Stromal cell of bone marrow (primary cell): ENCODE measurements around the gene NEURL2.
A peak's percentile ranks its signal among the peaks of the same experiment; 100 is the strongest.
"Not testable (repeated sequence)": the region's sequence is repeated elsewhere in the genome, so short reads cannot be mapped to it uniquely, and the experiment has no call there.

Source experiments
- DNase-seq: peaks from one replicate; pipeline ENCODE4 v3.0.0-alpha.2; 2012; ENCODE audit warnings: low read depth

Gene NEURL2, protein sequence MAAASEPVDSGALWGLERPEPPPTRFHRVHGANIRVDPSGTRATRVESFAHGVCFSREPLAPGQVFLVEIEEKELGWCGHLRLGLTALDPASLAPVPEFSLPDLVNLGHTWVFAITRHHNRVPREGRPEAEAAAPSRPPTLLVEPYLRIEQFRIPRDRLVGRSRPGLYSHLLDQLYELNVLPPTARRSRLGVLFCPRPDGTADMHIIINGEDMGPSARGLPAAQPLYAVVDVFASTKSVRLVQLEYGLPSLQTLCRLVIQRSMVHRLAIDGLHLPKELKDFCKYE

DNA sequence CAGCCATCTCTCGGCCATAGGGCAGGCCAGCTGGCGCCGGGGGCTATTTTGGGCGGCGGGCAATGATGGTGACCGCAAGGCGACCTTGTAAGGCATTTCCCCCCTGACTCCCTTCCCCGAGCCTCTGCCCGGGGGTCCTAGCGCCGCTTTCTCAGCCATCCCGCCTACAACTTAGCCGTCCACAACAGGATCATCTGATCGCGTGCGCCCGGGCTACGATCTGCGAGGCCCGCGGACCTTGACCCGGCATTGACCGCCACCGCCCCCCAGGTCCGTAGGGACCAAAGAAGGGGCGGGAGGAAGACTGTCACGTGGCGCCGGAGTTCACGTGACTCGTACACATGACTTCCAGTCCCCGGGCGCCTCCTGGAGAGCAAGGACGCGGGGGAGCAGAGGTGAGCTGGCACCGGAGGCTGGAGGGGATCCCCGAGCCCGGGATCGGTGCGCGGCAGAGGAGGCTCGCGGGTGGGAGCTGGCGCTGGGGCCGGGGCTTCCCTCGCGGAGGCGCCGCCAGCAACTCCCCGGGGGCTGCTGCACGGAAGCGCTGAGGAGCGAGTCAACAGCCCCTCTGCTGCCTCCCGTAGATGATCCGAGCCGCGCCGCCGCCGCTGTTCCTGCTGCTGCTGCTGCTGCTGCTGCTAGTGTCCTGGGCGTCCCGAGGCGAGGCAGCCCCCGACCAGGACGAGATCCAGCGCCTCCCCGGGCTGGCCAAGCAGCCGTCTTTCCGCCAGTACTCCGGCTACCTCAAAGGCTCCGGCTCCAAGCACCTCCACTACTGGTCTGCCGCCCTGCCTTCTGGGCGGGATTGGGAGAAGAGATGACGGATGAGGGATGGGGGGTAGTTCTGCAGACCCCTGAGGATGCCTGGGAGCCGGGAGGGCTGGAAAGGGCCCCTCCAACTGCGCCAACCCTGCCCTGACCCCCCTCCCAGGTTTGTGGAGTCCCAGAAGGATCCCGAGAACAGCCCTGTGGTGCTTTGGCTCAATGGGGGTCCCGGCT, at the start of gene NEURL2, which contains the start of gene CTSA:
TSS of gene NEURL2 (minus strand) at position 224 of the 999 bp plus-strand sequence. CDS start at position 7, 217 bp downstream.
TSS of gene CTSA (plus strand) at position 351 of the 999 bp plus-strand sequence. CDS start at position 585, 234 bp downstream.
- peak; percentile 84 for DNase-seq

DNA sequence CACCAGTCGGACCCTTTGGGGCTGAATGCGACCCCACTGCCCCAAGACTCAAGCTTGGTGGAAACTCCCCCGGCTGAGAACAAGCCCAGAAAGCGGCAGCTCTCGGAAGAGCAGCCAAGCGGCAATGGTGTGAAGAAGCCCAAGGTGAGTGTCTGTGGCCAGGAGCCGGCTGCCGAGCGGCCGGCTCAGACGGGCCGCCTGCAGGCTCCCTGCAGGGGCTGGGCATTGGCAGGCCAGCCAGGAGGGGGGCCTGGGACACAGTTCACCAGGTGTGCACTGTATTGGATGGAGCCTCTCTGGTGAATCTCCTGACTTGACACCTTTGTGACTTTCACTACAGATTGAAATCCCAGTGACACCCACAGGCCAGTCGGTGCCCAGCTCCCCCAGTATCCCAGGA, 49.5 kb upstream of the NEURL2 start:
- no peak for DNase-seq

DNA sequence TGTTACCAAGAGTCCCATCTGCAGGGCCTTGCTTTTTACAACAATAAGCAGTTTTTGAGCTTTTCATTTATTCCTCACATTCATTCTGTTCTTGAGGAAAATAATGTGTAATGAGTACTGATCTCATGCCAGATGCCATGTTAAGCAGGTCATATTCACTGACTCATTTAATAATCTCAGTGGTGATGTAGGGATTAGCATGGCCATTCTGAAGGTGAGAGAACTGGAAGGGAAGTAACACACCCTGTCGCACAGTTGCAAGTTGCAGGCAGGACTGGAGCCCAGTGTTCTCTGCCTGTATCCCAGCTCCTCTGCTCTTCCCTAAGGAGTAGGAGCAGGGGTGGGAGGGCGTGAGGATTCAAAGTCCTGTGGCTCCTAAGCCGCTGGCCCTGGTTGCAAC, 49.0 kb upstream of the NEURL2 start:
- no peak for DNase-seq

DNA sequence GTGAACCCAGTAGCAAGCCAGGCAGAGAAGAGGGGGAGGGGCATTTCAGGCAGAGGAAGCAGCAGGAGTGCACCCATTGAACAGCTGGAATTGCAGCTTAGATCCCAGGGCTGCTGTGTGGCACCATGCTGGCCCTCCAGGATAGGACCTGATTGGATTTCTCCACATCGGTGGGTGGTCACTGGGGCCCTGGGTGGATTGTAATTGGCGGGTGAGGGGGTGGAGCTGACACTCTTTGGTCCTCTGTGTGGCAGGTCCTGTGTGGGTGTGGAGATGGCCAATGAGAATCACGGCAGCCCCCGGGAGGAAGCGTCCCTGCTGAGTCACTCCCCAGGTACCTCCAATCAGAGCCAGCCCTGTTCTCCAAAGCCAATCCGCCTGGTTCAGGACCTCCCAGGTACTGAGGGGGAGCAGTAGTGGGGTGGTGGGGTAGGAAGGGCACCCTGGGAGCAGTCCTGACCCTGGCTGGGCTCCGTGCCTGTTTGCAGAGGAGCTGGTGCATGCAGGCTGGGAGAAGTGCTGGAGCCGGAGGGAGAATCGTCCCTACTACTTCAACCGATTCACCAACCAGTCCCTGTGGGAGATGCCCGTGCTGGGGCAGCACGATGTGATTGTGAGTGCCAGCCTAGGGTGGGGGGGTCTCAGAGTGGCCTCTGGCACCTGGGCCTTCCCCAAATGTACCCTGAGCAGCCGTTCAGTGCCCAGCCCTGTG, 47.9 kb upstream of the NEURL2 start:
- DNase-seq, result no peak

DNA sequence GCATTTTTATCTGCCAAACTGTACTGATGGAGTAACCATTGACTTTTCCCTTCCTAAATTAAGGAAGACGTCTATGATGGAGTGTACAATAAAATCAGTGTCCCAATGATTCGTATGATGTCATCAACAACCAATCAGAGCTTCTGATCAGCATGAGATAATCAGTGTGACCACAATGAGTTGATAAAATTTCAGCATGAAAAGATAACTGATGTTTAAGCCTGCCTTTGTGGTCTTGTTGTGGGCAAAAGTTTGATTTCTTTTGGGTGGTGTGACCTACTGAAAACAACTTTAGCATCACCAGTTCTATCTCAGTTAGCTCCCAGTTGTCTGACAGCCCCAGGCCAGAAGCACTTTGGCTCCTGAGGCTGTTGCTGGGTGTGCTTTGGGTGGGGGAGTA, 46.8 kb upstream of the NEURL2 start:
- no peak for DNase-seq

DNA sequence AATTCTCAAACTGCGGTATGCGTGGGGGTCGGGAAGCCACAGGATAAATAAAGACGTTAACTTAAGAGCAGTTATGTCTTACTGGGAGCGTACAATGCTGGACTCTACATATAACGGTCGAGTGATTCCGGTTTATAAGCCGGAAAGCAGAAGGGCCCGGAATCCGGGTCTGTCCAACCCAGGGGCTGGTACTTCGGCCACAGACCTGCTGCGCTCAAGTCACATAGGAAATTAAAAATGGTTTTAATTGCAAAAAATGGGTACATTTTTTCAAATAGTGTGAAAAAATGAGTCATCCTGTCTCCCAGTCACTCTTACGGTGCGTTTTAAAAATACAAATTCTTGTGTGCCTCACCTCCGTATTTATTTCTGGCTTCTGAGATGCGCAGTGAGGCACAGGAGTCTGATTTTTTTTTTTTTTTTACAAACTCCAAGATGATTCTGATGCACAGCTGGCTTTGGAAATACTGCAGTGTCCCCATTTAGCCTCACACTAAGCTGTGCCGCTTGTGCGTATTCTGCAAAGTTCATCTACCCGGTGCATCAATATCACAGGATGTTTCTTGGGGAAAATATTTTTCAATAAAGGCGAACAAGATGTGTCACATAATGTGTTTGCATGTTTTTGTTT, 44.5 kb upstream of the NEURL2 start:
- no peak for DNase-seq

DNA sequence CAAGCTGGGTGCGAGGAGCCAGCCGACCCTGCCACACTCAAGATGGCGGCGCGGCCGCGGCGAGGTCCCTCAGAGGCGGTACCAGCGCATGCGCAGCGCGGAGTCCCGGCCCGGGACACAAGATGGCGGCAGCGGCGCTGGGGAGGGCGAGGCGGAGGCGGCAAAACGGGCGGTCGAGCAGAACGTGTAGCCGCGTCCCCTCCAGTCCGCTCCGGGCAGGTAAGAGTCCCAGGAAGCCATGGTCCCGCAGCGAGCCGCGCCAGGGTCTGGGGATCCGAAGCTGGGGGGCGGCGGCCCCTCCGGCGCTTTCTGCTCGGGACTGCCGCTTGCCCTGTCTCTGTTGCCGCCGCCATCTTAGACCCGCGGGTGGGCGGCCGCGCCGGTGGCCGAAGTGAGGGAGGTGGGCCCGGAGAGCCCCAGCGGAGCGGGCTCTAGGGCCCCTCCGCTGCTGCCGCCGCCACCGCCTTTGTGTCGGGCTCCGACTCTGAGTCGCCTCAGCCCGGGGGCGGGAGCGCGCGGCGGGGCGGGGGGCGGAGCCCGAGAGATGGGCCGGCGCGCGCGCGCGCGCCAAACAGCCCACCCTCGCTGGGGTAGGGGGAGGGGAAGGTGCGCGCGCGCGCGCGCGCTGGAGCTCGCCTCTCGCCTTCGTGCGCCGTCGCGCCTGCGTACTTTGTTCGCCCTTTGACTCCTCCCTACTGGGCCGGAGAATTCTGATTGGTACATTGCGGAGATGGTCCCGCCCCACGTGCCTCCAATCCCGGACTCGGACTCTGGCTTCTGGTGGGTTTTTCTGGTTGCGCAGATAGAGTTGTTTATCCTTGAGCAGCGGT, 43.8 kb upstream of the NEURL2 start, which contains the start of gene PCIF1:
TSS of gene PCIF1 (plus strand) at position 98 of the 830 bp plus-strand sequence. CDS start 4,317 bp downstream, outside the sequence.
- peak; percentile 94 for DNase-seq

DNA sequence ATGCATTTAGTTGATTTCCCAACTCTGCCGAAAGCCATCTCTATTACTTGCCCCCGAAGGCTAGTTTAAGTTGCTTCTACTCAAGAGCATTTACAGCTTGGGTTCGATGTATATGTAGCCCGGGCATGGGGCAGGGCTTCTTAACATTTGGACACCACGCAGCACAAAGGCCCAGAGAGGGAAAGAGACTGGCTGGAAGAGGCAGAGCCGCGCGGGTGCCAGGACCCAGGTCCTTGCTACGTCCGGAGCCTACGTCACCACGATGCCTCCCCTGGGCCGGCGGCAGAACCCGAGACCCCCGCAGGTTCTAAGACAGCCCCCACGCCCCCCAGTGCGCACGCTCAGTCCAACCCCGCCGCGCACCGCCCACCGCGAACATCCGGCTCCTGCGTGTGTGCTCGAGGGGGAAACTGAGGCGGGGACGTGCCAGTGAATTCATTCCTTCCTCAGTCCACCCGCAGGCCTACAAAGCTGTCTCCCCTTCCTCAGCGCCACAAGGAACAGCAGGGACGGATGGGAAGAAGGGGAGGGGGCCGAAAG, 43.1 kb upstream of the NEURL2 start:
- no peak for DNase-seq

DNA sequence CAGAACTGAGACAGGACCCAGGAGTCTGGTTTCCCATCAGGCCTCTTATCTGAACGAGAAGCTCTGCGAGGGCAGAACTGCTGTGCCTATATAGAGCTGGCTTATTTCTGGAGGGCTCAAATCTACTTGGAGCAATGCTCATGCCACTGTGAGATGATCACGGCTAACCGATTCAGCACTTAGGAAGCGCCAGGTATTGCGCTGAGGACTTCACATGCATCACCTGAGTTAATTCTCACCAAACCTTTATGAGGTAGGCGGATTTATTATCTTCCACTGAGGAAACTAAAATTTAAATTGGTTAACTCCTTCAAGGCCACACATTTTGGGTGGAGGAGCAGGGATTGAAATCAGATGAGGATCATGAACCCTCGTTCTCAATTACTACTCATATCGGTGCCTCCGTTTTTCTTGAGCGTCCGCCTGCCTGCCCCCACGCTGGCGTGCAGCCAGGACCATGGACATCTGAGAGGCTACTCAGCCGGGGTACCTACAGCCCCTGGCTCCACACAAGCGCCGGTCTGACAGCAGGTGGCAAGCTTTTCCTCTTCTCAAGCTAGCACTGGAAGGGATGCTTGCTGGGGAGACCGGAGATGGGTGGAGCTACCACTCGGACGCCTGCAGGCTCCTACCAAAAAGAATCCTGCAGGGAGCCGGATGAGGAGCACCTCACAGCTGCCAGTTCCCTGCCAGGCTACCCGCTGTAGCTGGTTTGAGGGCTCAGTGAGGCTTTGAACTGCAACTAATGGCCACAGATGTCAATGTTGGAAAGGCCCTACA, 42.4 kb upstream of the NEURL2 start:
- peak; percentile 55 for DNase-seq

DNA sequence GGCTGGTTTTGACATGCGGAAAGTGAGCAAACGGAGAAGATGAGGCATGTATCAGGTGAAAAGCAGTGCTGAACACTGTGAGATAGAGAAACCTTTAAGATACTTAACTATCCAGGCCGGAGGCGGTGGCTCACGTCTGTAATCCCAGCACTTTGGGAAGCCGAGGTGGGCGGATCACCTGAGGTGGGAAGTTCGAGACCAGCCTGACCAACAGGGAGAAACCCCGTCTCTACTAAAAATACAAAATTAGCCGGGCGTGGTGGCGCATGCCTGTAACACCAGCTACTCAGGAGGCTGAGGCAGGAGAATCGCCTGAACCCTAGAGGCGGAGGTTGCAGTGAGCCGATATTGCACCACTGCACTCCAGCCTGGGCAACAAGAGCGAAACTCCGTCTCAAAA, 40.7 kb upstream of the NEURL2 start:
- not testable (repeated sequence) for DNase-seq

DNA sequence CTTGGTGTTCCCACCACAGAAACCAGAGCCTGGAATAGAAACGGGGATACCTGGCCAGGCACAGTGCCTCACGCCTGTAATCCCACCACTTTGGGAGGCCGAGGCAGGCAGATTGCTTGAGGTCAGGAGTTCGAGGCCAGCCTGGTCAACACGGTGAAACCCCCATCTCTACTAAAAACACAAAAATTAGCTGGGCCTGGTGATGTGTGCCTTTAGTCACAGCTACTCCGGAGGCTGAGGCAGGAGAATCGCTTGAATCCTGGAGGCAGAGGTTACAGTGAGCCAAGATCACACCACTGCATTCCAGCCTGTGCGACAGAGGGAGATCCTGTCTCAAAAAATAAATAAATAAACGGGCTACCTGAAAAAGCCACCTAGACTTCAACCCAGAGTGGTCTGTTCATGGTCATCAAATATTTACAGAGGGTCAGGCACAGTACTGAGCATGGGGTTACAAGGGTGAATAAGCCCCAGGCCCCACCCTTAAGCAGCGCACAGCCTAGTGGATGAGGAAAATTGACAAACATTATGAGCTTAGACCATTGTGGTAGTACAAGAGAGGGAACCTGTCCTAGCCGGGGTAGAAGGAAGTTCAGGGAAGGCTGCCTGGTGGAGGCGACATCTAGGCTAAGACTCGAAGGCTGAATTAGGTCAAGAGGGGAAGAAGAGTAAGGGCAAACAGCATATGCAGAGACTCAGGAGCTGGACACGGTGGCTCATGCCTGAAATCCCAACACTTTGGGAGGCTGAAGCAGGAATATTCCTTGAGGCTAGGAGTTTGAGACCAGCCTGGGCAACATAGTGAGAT, 36.3 kb upstream of the NEURL2 start:
- DNase-seq, result no peak

DNA sequence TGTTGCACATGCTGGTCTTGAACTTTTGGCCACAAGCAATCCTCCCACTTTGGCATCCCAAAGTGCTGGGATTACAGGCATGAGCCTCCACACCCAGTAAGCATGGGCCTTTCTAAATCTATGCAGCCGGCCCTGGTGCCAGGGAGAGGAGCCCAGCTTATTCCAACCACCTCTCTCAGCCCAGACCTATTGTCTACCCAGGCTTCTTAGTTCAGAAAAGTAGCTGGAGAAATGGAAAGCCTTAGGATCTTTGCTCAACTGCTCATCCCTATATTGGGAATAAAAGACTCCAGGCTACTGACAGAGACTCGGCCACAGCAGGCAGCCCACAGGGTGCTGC, 35.7 kb upstream of the NEURL2 start:
- DNase-seq, result no peak

DNA sequence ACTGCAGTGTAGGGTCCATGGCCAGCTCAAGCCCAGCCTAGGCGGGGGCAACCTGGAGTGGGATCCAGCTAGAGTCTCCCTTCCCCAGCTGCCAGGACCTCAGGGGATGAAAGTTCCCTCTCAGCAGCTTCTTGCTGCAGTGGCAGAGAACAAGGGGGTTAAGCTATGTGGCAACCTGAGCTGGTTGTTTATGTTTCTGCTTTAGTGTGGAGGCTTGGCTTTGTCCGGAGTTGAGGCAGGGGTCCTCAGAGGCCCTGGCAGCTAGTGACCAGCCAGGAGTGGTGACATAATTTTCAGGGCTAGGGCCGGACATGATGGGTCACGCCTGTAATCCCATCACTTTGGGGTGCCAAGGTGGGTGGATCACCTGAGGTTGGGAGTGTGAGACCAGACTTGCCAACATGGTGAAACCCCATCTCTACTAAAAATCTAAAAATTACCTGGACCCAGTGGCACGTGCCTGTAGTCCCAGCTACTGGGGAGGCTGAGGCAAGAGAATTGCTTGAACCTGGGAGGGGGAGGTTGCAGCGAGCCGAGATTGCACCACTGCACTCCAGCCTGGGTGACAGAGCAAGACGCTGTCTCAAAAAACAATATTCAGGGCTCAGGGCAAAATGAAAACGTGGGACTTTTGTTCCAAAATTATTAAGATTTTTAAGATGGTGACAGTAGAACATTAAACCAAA, 35.0 kb upstream of the NEURL2 start:
- DNase-seq, result no peak

DNA sequence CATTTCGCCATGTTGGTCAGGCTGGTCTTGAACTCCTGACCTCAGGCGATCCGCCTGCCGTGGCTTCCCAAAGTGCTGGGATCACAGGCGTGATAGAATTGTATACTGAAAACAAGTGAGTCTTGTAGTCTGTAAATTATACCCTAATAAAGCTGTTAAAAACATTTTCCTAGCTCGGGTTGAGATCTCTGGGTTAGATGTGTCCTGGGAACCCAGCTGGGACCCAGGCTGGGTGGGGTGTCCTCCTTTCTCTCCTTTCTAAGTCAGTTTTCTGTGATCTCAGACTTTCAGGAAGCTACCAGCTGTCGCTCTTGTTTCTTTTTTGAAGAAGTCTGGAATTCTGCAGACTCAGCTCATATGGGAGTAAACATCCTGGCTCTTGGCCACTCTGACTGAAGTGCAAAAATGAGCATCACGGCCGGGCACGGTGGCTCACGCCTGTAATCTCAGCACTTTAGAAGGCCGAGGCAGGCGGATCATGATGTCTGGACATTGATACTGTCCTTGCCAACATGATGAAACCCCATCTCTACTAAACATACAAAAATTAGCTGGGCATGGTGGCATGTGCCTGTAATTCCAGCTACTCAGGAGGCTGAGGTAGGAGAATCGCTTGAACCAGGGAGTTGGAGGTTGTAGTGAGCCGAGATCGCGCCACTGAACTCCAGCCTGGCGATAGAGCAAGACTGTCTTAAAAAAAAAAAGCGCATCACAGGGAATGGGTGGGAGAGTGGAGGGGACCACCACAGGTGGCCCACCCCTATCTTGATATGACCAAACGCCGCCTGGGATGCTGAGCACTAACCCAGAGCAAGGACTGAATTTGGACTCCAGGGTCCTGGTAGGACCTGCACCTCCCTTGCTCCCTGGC, 33.6 kb upstream of the NEURL2 start:
- peak; percentile 41 for DNase-seq

DNA sequence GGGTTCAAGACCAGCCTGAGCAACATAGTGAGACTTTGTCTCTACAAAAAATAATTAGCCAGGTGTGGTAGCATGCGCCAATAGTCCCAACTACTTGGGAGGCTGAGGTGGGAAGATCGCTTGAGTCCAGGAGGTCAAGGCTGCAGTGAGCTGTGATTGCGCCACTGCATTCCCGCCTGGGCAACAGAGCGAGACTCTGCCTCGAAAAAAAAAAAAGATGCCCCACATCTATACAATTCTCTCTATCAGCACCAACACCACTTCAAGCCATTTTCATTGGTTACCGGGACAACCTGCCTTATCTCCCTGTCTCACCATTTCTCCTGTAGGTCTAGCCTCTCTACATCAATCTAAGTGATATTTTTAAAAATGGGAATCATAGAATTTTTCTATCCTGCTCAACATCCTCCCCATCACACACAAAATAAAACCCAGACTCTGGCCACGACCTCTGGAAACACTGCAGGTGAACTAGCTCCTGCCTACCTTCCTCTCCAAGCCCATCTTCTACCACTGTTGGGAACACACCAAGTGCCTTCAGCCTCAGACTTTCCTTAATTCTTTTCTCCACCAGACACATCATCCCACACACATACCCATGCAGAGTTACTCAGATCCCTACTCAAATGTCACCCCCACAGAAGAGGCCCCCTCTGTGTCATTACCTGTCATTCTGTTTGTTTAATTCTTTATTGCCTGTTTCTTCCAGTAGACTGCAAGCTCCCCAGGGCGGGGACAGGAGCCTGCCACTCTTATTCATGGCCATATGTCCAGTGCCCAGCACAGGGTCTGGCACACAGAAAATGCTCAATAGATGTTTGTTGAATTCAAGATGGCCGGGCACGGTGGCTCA, 30.6 kb upstream of the NEURL2 start:
- no peak for DNase-seq
